GM10266 (cell line): ENCODE results near the gene SHQ1.

ENCODE experiments used
- DNase-seq: peaks from one replicate; pipeline ENCODE4 v3.0.0; 2012; ENCODE audit errors: extremely low spot score
- TF ChIP-seq, protein P1 (sequence below): IDR thresholded peaks from 2 replicates; pipeline ENCODE4 v1.5.1; 2012; ENCODE audit warnings: mild to moderate bottlenecking, low read depth; ENCODE audit not compliant: control insufficient read depth, insufficient read depth; ENCODE audit errors: missing control alignments

Gene SHQ1

DNA sequence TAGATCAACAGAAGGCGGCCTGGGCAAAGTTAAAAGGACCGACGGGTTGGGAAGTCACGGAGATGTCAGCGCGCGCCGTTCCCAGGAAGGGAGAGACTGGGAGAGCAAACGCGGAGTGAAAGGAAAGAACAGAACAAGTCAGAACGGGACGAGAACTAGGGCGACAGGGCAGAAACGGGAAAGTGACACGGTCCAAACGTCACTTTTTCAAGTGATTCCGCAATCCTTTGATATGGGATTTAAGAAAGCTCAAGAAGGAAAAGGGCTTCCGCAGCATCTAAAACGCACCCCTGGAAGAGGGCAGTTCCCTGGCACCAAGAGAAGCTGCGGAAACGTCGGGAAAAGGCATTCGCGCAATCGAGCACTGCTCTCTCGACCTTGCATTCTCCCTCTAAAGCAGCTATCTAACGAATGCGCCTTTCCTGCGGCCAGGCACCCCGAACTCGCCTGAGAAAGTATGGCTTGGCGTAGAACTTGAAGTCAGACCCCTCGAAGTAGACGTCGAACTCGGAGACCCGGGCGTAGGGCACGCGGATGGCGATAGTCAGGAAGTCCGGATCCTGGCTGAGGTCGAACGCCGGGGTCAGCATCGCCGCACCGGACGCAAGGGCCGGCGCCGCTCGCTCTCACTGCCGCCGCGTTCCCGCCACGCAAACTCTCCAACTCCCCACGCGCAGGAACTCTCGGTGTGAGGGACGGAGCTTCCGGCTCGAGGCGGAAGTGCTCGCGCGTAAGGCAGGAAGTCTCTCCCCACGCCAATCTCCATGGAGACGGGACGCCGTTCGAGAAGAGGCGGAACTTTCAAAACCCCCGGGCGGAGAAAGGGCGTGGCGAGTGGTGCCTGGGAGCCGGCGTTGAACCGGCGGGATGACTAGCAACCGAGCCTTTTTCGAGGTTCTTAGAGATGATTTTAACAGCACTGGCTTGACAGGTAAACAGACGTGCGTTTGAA is at the start of gene SHQ1:
SHQ1 (minus strand) TSS at position 695 of the 952 bp plus-strand sequence; CDS start at position 590, 105 bp downstream.
- peak; percentile 87 for DNase-seq
- TF ChIP-seq, protein P1, sequence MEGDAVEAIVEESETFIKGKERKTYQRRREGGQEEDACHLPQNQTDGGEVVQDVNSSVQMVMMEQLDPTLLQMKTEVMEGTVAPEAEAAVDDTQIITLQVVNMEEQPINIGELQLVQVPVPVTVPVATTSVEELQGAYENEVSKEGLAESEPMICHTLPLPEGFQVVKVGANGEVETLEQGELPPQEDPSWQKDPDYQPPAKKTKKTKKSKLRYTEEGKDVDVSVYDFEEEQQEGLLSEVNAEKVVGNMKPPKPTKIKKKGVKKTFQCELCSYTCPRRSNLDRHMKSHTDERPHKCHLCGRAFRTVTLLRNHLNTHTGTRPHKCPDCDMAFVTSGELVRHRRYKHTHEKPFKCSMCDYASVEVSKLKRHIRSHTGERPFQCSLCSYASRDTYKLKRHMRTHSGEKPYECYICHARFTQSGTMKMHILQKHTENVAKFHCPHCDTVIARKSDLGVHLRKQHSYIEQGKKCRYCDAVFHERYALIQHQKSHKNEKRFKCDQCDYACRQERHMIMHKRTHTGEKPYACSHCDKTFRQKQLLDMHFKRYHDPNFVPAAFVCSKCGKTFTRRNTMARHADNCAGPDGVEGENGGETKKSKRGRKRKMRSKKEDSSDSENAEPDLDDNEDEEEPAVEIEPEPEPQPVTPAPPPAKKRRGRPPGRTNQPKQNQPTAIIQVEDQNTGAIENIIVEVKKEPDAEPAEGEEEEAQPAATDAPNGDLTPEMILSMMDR, result no peak

DNA sequence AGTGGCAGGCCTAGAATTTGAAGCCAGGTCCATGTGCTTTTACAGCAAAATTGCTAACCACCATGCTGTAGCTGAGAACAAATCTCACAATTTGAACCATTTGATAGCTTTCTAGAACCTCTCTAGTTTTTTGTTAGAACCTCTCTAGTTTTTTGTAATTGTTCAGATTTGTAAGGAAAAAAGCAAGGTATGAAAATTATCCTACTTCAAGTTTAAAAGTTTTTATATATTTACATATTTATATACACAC is 49.4 kb upstream of the SHQ1 start:
- TF ChIP-seq, protein P1, result no peak
- no peak for DNase-seq

GRCh38 chr3:72896996-72897757 is 48.9 kb upstream of the SHQ1 start:
- TF ChIP-seq, protein P1, result no peak
- DNase-seq, result no peak

GRCh38 chr3:72894976-72895552 is 46.8 kb upstream of the SHQ1 start:
- TF ChIP-seq, protein P1, result no peak
- no peak for DNase-seq

DNA sequence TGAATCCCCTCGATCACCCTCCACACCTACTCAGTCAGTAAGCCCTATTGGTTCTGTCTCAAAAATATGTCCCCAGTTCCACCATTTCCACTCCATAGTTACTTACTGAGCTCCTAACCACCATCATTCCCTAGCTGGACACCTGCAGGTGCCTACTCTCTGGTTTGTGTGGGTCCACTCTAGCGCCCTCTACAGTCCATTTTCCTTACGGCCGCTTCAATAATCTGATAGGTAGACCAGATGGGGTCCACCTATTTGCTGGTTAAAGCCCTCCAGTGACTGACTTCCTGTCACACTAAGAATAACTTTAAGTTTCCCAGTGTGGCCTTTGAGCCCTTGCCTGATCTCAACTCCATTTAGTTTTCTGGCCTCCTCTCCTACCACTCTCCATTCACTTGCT is 44.6 kb upstream of the SHQ1 start:
- no peak for DNase-seq
- TF ChIP-seq, protein P1, result no peak

- no peak for DNase-seq
- TF ChIP-seq, protein P1, result no peak
Observed at GRCh38 chr3:72892081-72892775, 44.0 kb upstream of the SHQ1 start.
